GM21515 (cell line): ENCODE measurements around the gene GTF2IRD2.
"Not testable (repeated sequence)": the region's sequence is repeated elsewhere in the genome, so short reads cannot be mapped to it uniquely, and the experiment has no call there.

ENCODE experiments used
- ATAC-seq: cut with Tn5 transposase; IDR thresholded peaks from one replicate; pipeline ENCODE4 v1.9.1; 2021; ENCODE audit not compliant: unreplicated experiment

GTF2IRD2 gene

GRCh38 chr7:74850833-74851721 lies at the start of gene GTF2IRD2:
TSS of gene GTF2IRD2 (minus strand) at chr7:74851605. CDS start at chr7:74836378, 15,227 bp downstream.
- ATAC-seq, result peak; percentile 82

- ATAC-seq, result peak; percentile 66
Observed at GRCh38 chr7:74890158-74891123, 39.0 kb upstream of the GTF2IRD2 start.

GRCh38 chr7:74889518-74890129 lies 38.2 kb upstream of the GTF2IRD2 start:
- not testable (repeated sequence) for ATAC-seq

GRCh38 chr7:74885295-74885694 lies 33.9 kb upstream of the GTF2IRD2 start:
- not testable (repeated sequence) for ATAC-seq

- not testable (repeated sequence) for ATAC-seq
Observed at GRCh38 chr7:74882110-74882509, 30.7 kb upstream of the GTF2IRD2 start.

GRCh38 chr7:74874748-74875512 lies 23.5 kb upstream of the GTF2IRD2 start:
- ATAC-seq, result not testable (repeated sequence)

GRCh38 chr7:74874104-74874747 lies 22.8 kb upstream of the GTF2IRD2 start:
- not testable (repeated sequence) for ATAC-seq

- ATAC-seq, result not testable (repeated sequence)
Observed at GRCh38 chr7:74872542-74872941, 21.1 kb upstream of the GTF2IRD2 start.

- not testable (repeated sequence) for ATAC-seq
Observed at GRCh38 chr7:74865777-74866176, 14.4 kb upstream of the GTF2IRD2 start.

GRCh38 chr7:74849853-74850252 lies 1.6 kb downstream of the GTF2IRD2 start:
- not testable (repeated sequence) for ATAC-seq

- not testable (repeated sequence) for ATAC-seq
Observed at GRCh38 chr7:74830411-74830810, 21.0 kb downstream of the GTF2IRD2 start.

GRCh38 chr7:74829959-74830358 lies 21.4 kb downstream of the GTF2IRD2 start:
- not testable (repeated sequence) for ATAC-seq

- not testable (repeated sequence) for ATAC-seq
Observed at GRCh38 chr7:74821259-74821658, 30.1 kb downstream of the GTF2IRD2 start.

GRCh38 chr7:74820146-74820805 lies 31.1 kb downstream of the GTF2IRD2 start:
- ATAC-seq, result peak; percentile 88

GRCh38 chr7:74815882-74816281 lies 35.5 kb downstream of the GTF2IRD2 start:
- not testable (repeated sequence) for ATAC-seq

GRCh38 chr7:74798644-74799043 lies 52.8 kb downstream of the GTF2IRD2 start:
- ATAC-seq, result not testable (repeated sequence)

- not testable (repeated sequence) for ATAC-seq
Observed at GRCh38 chr7:74797848-74798622, 53.4 kb downstream of the GTF2IRD2 start.

- peak; percentile 1 for ATAC-seq
Observed at GRCh38 chr7:74789200-74789736, 62.1 kb downstream of the GTF2IRD2 start.
